Keratinocyte (primary cell): ENCODE data around the gene PTPRU. TPM values are rescaled to one million over a fixed set of nuclear protein-coding genes. Genes with fewer than 3 reads are reported as not detected.

Experiments used
- DNase-seq: peaks from one replicate; pipeline ENCODE4 v3.0.0-alpha.2; 2011; ENCODE audit warnings: low read depth, missing footprints, low spot score
- FAIRE-seq: peaks from 2 replicates; lab custom pipeline; 2011; peaks lifted over from hg19 to GRCh38; lab: Jason Lieb, UNC
- H2AFZ ChIP-seq: 2 replicates; pipeline ENCODE4 v1.6.0; 2012; ENCODE audit warnings: low read length, control low read depth, inconsistent platforms; ENCODE audit not compliant: control insufficient read depth
- H3K27ac ChIP-seq: 2 replicates; pipeline ENCODE4 v1.5.1; 2011; ENCODE audit warnings: low read length; ENCODE audit not compliant: control insufficient read depth, insufficient read depth
- H3K27me3 ChIP-seq: 3 replicates; pipeline ENCODE4 v1.6.0; 2011; ENCODE audit warnings: low read length; ENCODE audit not compliant: control insufficient read depth, insufficient read depth; ENCODE audit errors: extremely low read depth
- H3K36me3 ChIP-seq, 2 experiments: 2 replicates in 1 of 2; 3 replicates in 1 of 2; pipeline ENCODE4 v1.5.1; 2011; ENCODE audit warnings: low read length in 2 of 2, mild to moderate bottlenecking in 1 of 2; ENCODE audit not compliant: control insufficient read depth in 2 of 2, insufficient read depth in 2 of 2; ENCODE audit errors: extremely low read depth in 1 of 2
- H3K4me1 ChIP-seq: 3 replicates; pipeline ENCODE4 v1.5.1; 2011; ENCODE audit warnings: low read length; ENCODE audit not compliant: control insufficient read depth, insufficient read depth; ENCODE audit errors: extremely low read depth
- H3K4me2 ChIP-seq: 3 replicates; pipeline ENCODE4 v1.6.0; 2011; ENCODE audit warnings: low read depth, low read length; ENCODE audit not compliant: control insufficient read depth, insufficient read depth; ENCODE audit errors: extremely low read depth
- H3K4me3 ChIP-seq, 3 experiments: fragments of 200-600 bp in 1 of 3; sonication (generic) in 1 of 3; 2 replicates in 2 of 3; 3 replicates in 1 of 3; pipeline ENCODE4 v1.5.1; 2011 to 2016; ENCODE audit warnings: low read length in 3 of 3, mild to moderate bottlenecking in 3 of 3, control low read depth in 2 of 3, inconsistent platforms in 1 of 3, low read depth in 1 of 3, mixed read lengths in 1 of 3, mixed run types in 1 of 3, moderate library complexity in 1 of 3; ENCODE audit not compliant: control insufficient read depth in 2 of 3, insufficient read depth in 2 of 3; ENCODE audit errors: extremely low read depth in 1 of 3
- H3K79me2 ChIP-seq: 2 replicates; pipeline ENCODE4 v1.6.0; 2012; ENCODE audit warnings: low read length; ENCODE audit not compliant: control insufficient read depth, insufficient read depth
- H3K9ac ChIP-seq: 3 replicates; pipeline ENCODE4 v1.6.0; 2011; ENCODE audit warnings: low read length; ENCODE audit not compliant: control insufficient read depth, insufficient read depth; ENCODE audit errors: extremely low read depth
- H3K9me1 ChIP-seq: 3 replicates; pipeline ENCODE4 v1.6.0; 2011; ENCODE audit warnings: low read length; ENCODE audit not compliant: control insufficient read depth, insufficient read depth; ENCODE audit errors: extremely low read depth
- H3K9me3 ChIP-seq: 2 replicates; pipeline ENCODE4 v1.5.1; 2012; ENCODE audit warnings: low read depth, low read length; ENCODE audit not compliant: control insufficient read depth
- H4K20me1 ChIP-seq: 3 replicates; pipeline ENCODE4 v1.6.0; 2011; ENCODE audit warnings: low read length; ENCODE audit not compliant: control insufficient read depth, insufficient read depth; ENCODE audit errors: extremely low read depth
- EZH2 ChIP-seq: IDR thresholded peaks from one replicate; pipeline ENCODE4 v1.6.1; 2012; ENCODE audit warnings: inconsistent platforms, mild to moderate bottlenecking, low read length, moderate library complexity
- dilution Hi-C: fragments of 300-500 bp; cut with MboI; formaldehyde crosslinking; loops from one replicate; pipeline ENCODE4 v1.7.0; 2020; ENCODE audit warnings: low sequenced_read_pairs; ENCODE audit not compliant: extremely low pct_ligation_motif_present
- polyA plus RNA-seq, 5 experiments: library from polyadenylated mRNA; depleted of rRNA in 3 of 5; stranded (reverse) in 3 of 5; stranded (forward) in 1 of 5; unstranded in 1 of 5; fragments of >200 nt; gene quantifications; 1 replicate in 1 of 5; 2 replicates in 3 of 5; 3 replicates in 1 of 5; pipeline versions ENCODE4 v1.2.1 to v1.2.3, GENCODE V29; 2011 to 2012; ENCODE audit warnings: missing spikeins in 2 of 5, low read depth in 1 of 5, low replicate concordance in 1 of 5
- TF ChIP-seq, protein P1 (sequence below), 3 experiments: IDR thresholded peaks in 1 of 3; conservative IDR thresholded peaks in 1 of 3; optimal IDR thresholded peaks in 1 of 3; 2 replicates in 2 of 3; 3 replicates in 1 of 3; pipeline versions ENCODE3 to v1.5.1; 2011; ENCODE audit warnings: low read length in 3 of 3, mild to moderate bottlenecking in 3 of 3, moderate library complexity in 2 of 3, control low read depth in 1 of 3, inconsistent platforms in 1 of 3; ENCODE audit not compliant: insufficient read depth in 2 of 3; ENCODE audit errors: extremely low read depth in 1 of 3

The PTPRU gene
- polyA plus RNA-seq, 1 donor (not counting 4 experiments of a cell fraction or from before 2014, with no cell fraction given): 4.3 TPM

DNA sequence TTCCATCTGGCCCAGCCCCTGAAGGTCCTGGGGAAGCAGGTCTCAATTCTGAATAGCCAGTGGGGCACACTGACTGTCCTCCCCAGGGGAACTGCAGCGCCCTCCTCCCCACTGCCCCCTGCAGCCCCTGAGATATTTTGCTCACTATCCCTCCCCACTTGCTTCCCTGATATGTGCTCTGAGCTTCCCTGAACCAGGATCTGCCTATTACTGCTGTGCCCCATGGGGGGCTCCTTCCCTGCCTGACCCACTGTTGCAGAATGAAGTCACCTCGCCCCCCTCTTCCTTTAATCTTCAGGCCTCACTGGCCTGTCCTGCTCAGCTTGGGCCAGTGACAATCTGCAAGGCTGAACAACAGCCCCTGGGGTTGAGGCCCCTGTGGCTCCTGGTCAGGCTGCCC lies 89.8 kb downstream of the PTPRU start:
- Histone ChIP-seq H2AFZ (no peak overlapping the region), H3K27me3 (peaks cover 5% of the 10 kb centered on the region), H3K36me3 (no peaks in the 10 kb centered on the region), H3K9ac (no peak overlapping the region), H3K27ac (no peak overlapping the region), H3K4me2 (no peak overlapping the region), H4K20me1 (no peaks in the 10 kb centered on the region), H3K79me2 (no peaks in the 10 kb centered on the region), H3K9me1 (no peaks in the 10 kb centered on the region), H3K4me1 (no peaks in the 10 kb centered on the region), H3K9me3 (no peaks in the 10 kb centered on the region), H3K4me3 (no peak overlapping the region)
- FAIRE-seq: no peak
- no peak for TF ChIP-seq EZH2
- TF ChIP-seq, protein P1, sequence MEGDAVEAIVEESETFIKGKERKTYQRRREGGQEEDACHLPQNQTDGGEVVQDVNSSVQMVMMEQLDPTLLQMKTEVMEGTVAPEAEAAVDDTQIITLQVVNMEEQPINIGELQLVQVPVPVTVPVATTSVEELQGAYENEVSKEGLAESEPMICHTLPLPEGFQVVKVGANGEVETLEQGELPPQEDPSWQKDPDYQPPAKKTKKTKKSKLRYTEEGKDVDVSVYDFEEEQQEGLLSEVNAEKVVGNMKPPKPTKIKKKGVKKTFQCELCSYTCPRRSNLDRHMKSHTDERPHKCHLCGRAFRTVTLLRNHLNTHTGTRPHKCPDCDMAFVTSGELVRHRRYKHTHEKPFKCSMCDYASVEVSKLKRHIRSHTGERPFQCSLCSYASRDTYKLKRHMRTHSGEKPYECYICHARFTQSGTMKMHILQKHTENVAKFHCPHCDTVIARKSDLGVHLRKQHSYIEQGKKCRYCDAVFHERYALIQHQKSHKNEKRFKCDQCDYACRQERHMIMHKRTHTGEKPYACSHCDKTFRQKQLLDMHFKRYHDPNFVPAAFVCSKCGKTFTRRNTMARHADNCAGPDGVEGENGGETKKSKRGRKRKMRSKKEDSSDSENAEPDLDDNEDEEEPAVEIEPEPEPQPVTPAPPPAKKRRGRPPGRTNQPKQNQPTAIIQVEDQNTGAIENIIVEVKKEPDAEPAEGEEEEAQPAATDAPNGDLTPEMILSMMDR (optimal IDR thresholded peaks at IDR 0.05 in 1 of 3, IDR thresholded peaks at IDR 0.05 in 1 of 3, conservative IDR thresholded peaks at IDR 0.05 in 1 of 3; ENCODE audit: extremely low read depth in 1 of 3, insufficient read depth in 2 of 3, low read length in 3 of 3): no peak
- dilution Hi-C loops: no loop called here
- DNase-seq: no peak

DNA sequence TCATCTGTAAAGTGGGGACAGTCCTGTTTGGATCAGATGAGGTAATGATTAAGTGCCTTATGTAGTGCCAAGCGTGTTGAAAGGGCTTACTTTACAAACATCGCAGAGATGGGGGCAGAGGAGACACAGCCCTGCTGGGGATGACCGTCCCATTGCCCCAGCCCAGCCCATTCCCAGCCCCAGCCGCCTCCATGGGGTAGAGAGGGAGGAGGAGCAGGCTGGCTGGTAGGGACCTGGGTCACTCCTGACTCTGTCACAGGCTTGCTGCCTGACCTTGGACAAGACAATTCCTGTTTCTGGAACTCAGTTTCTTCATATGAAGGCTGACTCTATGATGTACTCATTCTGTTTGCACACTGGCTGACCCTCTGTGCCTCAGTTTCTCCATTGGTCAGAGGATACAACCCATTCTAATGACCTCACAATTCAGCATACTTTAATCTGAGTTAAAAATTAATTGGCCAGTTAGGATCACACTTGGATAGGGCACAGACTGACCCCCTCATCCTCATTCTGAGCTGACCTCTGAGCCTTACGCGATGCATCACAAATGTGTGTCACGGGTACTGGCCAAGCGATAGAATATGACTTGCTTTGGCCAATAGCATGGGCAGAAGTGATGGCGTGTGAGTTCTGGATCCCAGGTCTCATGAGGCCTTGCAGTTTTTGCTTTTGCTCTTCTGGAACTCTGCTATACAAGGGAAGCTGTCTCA lies 91.1 kb downstream of the PTPRU start:
- no peaks in the 10 kb centered on the region for H3K4me1 ChIP-seq
- dilution Hi-C loops: no loop called here
- no peaks in the 10 kb centered on the region for H3K9me1 ChIP-seq
- no peaks in the 10 kb centered on the region for H3K79me2 ChIP-seq
- no peak for TF ChIP-seq EZH2
- TF ChIP-seq, protein P1 (optimal IDR thresholded peaks at IDR 0.05 in 1 of 3, IDR thresholded peaks at IDR 0.05 in 1 of 3, conservative IDR thresholded peaks at IDR 0.05 in 1 of 3; ENCODE audit: extremely low read depth in 1 of 3, insufficient read depth in 2 of 3, low read length in 3 of 3): no peak
- H3K9ac ChIP-seq: no peak overlapping the region
- peaks cover 5% of the 10 kb centered on the region for H3K27me3 ChIP-seq
- no peak for DNase-seq
- H3K36me3 ChIP-seq: no peaks in the 10 kb centered on the region
- no peak overlapping the region for H3K4me2 ChIP-seq
- H3K9me3 ChIP-seq: no peaks in the 10 kb centered on the region
- no peak for FAIRE-seq
- H3K4me3 ChIP-seq: no peak overlapping the region
- H3K27ac ChIP-seq: no peak overlapping the region
- no peaks in the 10 kb centered on the region for H4K20me1 ChIP-seq
- H2AFZ ChIP-seq: no peak overlapping the region
